GM18868 (cell line): ENCODE measurements around the gene ZNF273.
"Not testable (repeated sequence)": the region's sequence is repeated elsewhere in the genome, so short reads cannot be mapped to it uniquely, and the experiment has no call there.

ENCODE experiments used
- ATAC-seq: cut with Tn5 transposase; IDR thresholded peaks from one replicate; pipeline ENCODE4 v1.9.1; 2021; ENCODE audit warnings: mild to moderate bottlenecking, moderate library complexity; ENCODE audit not compliant: unreplicated experiment

Gene ZNF273

DNA sequence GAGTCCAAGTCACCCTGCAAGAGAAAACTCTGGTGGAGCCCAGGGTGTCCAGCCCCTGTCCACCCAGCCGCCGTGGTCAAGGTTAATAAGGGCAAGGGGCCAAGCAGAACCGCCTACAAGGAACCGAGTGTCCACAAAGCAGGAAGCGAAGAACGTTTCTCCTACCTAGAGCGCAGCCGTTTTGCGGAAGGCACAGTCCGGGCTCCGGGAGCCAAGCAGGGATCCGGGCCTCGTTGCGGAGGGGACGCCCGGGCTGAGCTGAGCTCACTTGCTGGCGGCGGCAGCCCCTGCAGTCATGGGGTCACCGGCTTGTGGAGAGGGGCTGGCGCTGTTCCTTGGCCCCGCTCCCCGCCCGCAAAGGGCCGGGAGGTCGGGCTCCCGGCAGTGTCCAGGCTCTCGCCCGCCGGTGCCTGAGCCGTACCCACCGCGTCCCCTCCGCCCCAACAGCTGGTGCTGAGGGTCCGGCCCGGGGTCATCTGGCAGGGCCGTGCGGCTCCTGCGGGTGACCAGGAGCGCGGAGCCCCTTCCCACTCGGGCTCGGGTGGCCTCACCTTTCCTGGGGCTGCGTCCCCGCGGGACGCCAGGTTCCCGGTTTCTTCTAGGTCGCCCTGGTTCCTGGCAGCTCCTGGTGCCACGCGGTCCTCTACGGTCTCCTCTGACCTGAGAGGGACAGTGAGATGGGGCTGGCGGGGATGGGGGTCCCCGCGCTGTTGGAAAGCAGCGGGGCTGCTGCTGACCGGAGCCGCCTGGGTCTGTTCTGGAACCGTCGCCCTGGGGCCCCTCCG lies 14.0 kb upstream of the ZNF273 start:
- ATAC-seq = no peak

DNA sequence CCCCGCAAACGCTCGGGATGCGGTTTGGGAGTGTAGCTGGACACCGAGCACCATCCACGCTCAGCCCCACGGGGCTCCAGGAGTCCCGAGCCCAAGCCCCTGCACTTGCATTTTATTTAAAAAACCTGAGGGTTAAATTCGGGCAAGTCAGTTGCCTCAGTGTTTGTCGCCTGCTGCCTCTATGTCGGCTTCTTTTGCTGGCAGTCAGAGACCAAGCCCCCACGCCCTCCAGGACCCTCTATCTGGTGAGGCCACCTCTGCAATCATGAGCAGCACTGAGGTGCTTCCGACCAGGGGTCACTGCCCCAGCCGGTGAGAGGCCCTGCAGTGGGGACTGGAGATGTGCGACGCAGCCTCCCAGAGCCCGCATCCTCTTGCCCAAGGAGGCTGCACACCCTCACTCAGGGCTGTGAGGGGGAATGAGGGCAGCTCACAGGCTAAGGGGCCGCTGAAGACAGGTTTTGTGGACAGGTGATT lies 13.3 kb upstream of the ZNF273 start:
- no peak for ATAC-seq

DNA sequence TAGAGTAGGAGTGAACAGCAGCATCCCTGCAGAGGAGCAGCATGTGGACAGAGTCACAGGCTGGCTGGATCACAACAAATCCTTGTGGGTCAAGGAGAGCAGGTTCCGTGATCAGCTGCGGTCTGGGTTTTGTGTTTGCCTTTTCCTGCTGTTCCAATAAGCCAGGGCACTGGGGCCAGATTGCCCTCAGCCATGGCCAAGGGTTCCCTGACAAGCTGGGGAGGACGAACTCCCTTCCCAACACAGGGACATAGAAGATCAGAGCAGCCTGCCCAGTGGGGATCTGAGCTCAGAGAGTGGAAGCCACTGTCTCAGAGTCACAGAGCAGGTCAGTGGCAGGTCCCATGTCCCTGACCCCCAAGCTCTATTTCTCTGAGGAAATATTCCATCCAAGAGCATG lies 12.8 kb upstream of the ZNF273 start:
- ATAC-seq = not testable (repeated sequence)

DNA sequence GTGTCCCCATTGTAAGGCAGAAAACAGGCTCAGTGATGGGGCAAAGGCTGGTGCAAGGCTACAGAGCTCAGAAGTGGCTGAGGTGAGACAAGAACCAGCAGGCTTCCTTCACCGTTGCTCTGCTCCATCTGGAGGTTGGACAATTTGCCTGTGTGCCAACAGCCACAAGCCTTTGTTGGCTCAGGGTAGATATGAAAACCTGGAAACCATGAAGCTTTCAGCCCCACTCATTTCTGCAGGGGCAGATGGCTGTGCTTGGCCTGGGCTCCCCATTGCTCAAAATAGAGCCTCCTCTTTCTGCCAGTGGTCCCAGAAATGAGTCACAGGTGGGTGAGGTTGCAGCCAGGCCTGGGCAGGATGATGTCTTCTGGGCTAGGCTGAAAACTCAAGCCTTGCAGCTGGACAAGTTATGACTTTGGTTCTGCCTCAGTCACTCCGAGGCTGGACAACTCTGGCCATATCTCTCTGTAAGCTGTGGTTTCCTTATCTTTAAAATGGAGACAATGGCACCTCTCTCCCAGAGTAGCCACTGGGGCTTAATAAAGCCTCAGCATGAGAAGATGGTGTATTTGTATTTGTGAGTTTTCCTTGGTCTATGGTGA lies 12.2 kb upstream of the ZNF273 start:
- no peak for ATAC-seq

DNA sequence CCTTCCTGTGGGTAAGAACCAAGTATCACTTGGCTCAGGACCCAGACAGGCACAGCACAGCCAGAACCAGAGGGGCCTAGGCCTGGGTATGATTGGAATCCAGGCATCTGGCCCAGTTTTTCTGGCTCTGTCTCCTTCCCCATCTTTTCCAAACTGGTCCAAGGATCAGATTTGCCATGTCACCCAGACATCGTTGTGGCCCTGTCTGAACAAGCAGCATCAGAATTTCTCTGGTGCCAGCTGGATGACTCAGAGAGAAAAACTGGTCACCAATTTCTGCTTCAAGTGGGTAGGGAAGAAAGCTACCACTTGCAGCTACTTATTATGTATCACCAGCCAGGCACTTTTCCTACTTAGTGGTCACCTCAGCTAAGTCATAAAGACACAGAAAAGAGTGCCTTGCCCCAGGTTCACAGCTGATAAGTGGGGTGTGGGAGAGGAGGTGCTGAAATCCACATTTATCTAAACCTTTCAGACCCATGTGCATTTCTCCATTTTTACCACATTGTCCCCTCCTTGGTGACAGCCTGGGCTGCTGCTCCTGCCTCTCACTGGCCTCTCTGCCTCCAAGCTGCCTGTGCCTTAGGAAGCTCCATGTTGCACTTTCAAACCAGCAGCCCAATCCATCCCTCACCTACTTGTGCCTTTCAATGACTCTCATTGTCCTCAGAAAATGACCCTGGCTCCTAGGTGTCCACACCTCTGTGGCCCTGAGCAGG lies 11.6 kb upstream of the ZNF273 start:
- ATAC-seq = not testable (repeated sequence)

DNA sequence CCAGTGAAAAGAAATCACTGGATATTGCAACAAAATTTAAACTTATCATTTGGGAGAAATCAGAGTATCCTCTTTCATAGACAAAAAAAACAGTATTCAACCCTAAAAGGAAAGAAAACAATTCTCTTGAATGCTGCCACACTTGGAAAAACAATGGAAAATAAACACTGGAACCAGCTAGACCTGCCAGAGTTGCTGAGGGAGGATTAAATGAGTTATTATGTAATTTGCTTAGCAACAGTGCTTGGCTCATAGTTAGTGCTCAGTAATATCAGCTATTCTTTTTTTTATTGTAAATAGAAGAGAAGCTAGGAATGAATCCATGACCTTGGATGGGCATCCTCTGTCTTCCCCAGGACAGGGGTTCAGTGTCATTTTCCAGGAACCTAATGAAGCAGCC lies 11.0 kb upstream of the ZNF273 start:
- ATAC-seq = no peak

DNA sequence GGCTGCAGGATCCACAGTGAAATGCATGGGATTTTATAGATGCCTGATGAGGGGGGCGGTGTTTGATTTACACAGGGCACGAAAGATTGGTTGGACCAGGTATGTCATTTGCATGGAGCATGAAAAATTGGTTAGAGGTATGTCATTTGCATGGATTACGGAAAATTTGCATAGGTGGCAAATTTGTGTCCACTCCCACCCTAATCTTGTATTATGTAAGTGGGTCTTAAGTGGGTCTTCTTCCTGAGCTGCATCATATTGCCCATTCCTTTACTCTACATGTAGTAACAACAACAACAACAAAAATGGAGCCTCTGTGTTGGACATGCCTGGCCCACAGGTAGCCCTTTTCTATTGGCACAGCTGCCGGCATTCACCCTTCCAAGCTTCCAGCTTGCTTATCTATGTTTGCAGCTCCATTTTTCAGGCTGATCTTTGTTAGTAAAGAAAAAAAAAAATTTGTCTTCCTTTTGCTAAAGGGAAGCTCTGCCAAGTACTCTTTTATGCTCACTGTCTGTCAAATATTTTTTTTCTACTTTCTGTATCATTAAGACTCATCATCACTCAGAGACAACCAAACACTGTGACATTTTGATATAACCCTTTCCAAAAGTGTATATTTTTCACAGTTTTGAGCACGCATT lies 10.3 kb upstream of the ZNF273 start:
- ATAC-seq = no peak

DNA sequence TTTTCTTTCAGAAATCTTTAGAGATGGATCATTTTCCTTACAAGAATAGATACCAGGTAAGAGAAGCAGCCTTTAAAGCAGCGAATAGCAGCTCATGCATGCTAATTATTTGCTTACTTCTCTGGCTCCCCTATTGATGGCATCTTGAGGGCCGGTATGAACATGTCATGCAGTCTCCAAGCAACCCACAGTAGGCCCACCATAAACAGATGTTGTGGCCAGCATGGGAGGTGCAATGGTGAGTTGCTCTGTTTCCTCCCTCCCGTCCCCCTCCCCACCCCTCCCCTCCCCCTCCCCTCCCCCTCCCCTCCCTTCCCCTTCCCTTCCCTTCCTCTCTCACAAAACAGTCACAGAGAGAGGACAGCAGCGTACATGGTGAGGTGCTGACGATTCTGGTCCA lies 9.7 kb upstream of the ZNF273 start:
- ATAC-seq = no peak

DNA sequence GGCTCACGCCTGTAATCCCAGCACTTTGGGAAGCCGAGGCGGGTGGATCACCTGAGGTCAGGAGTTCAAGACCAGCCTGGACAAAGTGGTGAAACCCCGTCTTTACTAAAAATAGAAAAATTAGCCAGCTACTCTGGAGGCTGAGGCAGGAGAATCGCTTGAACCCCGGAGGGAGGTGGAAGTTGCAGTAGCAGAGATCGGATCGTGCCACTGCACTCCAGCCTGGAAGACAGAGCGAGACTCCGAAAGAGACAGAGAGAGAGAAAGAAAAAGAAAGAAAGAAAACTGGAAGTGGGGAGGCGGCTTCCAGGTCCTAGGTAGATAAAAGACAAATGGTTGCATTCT lies 640 bp upstream of the ZNF273 start:
- not testable (repeated sequence) for ATAC-seq

DNA sequence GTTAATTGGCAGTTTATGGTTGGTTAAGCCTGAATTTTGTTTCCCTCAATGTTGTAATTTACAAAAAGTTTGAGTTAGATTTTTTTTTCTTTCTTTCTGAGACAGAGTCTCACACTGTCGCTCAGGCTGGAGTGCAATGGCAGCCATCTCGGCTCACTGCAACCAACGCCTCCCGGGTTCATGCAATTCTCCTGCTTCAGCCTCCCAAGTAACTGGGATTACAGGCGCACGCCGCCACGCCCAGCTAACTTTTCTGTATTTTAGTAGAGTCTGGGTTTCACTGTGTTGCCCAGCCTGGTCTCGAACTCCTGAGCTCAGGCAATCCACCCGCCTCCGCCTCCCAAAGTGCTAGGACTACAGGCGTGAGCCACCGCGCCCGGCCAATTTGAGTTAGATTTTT lies 935 bp downstream of the ZNF273 start:
- no peak for ATAC-seq

DNA sequence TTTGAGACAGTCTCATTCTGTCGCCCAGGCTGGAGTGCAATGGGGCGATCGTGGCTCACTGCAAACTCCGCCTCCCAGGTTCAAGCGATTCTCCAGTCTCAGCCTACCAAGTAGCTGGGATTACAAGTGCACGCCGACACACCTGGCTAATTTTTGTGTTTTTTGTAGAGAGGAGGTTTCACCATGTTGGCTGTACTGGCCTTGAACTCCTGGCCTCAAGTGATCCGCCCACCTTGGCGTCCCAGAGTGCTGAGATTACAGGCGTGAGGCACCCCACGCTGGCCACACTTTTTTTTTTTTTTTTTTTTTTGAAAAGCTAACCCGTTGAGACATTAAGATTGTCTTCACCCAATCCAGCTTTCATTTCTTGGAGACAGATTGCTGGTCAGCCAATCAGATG lies 2.1 kb downstream of the ZNF273 start:
- ATAC-seq = no peak

DNA sequence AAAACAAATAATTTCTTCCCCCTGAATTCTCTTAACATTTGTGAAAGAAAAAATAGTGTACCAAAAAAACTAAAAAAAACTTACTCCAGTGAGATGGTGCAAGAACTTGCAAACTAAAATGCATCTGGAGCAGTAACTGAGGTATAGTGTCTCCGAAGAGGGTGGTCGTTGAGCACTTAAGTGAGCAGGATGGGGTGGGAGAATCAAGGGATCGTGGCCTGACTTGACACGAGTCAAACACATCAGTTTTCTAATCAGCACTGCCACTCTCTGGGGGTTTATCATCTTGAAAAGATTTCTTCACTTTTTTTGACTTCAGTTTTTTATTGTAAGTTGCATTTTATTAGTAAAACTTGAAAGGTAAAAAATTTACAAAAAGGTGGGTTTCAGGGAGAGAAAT lies 2.5 kb downstream of the ZNF273 start:
- ATAC-seq = no peak

DNA sequence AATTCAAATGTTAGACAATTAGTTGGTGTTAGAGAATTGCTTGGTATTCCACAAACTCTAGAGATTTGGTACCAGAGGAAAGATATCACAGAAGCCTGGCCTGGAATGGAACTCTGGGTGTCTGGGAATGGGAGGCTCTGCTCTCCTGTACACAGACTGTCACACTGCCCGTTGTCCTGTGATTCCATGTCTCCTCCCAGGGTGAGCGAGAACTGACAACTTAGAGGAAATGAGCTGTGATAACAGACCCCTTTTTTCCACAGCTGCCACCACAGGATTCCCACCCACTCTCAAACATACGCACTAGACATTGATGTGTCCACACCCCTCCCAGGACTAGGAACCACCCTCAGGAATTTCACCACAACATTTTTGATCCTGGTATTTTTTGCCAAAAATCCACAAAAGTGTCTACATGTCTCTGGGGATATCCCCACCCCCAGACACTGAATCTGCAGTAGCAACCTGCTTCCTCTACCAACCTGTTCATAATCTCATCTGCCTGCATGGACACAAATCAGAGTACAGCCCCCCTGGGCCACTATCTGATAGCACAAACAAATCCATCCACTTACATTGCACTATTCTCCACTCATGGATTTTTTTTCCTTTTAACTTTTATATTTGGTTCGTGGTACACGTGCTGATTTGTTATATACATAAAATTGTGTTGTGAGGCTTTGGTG lies 4.7 kb downstream of the ZNF273 start:
- no peak for ATAC-seq

DNA sequence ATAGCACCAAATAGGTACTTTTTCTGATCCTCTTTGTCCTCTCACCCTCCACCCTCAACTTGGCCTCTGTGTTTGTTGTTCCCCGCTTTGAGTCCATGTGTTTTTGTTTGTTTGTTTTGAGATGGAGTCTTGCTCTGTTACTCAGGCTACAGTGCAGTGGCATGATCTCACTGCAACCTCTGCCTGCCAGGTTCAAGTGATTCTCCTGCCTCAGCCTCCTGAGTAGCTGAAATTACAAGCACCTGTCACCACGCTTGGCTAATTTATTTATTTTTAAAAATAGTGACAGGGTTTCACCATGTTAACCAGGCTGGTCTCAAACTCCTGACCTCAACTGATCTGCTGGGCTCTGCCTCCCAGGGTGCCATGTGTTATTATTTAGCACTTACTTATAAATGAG lies 5.3 kb downstream of the ZNF273 start:
- no peak for ATAC-seq

DNA sequence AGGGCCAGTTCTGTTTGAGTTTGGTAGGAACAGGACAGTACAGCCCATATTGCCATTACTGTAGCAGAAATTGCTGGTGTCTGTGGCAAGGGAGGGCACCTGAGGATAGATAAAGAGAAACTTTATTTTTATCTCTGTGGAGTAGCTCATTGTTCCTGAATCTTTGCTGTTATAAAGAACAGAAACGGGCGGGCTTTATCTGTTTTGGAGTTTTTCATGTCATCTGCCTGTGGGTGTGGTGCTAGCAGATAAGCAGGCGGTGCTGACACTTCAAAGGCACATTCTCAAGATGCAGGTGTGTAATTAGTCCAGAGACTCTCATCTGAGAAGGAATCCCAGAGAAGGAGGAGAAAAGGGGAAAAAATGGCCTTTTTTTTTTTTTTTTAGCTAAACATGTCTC lies 11.5 kb downstream of the ZNF273 start:
- ATAC-seq = no peak

DNA sequence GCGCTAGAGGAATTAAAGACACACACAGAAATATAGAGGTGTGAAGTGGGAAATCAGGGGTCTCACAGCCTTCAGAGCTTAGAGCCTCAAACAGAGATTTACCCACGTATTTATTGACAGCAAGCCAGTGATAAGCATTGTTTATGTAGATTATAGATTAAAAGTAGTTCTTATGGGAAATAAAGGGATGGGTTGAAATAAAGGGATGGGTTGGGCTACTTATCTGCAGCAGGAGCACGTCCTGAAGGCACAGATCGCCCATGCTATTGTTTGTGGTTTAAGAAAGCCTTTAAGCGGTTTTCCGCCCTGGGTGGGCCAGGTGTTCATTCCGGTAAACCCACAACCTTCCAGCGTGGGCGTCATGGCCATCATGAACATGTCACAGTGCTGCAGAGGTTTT lies 12.2 kb downstream of the ZNF273 start:
- ATAC-seq = not testable (repeated sequence)

DNA sequence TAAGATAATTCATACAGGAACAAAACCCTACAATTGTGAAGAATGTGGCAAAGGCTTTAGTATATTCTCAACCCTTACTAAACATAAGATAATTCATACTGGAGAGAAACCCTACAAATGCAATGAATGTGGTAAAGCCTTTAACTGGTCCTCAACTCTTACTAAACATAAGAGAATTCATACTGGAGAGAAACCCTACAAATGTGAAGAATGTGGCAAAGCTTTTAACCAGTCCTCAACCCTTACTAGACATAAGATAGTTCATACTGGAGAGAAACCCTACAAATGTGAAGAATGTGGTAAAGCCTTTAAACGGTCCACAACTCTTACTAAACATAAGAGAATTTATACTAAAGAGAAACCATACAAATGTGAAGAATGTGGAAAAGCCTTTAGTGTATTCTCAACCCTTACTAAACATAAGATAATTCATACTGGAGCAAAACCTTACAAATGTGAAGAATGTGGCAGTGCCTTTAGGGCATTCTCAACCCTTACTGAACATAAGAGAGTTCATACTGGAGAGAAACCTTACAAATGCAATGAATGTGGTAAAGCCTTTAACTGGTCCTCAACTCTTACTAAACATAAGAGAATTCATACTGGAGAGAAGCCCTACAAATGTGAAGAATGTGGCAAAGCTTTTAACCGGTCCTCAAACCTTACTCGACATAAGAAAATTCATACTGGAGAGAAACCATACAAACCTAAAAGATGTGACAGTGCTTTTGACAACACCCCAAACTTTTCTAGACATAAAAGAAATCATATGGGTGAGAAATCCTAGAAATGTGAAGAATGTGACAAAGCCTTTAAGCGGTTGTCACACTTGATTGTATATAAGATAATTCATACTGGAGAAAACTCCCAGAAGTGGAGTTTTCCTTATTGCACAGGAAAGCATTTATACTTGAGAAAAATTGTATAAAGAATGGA lies 25.4 kb downstream of the ZNF273 start:
- ATAC-seq = not testable (repeated sequence)

DNA sequence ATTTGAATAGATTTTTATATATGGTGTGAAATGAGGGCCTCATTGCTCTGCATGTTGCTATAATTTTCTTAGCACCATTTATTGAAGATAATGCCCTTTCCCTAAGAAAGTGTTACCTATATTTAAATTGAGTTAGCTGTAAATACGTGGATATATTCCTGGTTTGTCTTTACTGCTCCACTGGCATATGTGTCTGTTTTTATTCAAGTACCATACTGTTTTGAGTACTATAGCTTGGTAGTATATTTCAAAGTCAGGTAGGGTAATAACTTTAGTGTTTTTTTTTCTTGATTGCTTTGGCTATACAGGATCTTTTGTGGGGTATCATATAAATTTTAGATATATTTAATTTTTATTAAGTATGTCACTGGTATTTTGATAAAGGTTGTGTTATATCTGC lies 31.4 kb downstream of the ZNF273 start:
- no peak for ATAC-seq

DNA sequence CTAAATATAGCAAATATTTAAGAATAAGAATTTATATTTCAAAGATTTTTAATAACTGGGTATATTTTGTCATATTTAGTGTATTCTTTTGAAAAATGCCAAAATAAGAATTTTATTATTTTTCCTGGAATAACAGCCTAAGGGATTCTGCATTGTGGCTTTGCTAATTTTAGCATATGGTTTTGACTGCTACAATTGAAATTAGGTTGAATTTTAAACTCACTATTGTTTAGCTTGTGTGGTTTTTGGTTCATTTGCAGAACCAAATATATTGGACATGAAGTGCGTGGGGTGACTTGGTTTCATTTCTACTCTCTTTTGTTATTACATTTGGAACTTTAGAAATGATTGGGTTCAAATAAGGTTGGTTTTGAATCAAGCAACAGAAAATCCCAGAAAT lies 35.5 kb downstream of the ZNF273 start:
- no peak for ATAC-seq

DNA sequence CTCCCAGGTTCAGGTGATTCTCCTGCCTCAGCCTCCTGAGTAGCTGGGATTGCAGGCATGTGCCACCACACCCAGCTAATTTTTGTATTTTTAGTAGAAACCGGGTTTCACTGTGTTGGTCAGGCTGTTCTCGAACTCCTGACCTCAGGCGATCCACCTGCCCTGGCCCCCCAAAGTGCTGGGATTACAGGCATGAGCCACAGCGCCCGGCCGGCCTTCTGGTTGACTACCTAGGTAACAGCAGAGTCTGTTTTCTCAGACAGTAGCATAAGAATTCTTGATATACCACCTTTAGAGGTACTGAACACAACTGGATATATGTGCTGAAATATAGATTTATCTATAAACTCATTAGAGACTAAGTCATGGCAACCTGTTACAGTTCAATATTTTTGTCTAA lies 36.9 kb downstream of the ZNF273 start:
- ATAC-seq = not testable (repeated sequence)
